Left ventricle myocardium inferior (tissue), 1 donor: Measurements from ENCODE around the gene CASZ1. TPM values are rescaled to one million over a fixed set of nuclear protein-coding genes. Genes with fewer than 3 reads are reported as not detected.

Experiments used
- DNase-seq: peaks from one replicate; pipeline ENCODE4 v3.0.0-alpha.2; 2020
- H3K27ac ChIP-seq: fragments of 200-600 bp; replicated peaks from 2 replicates; pipeline ENCODE4 v1.8.0; 2021
- H3K27me3 ChIP-seq: fragments of 200-600 bp; 2 replicates; pipeline ENCODE4 v1.8.0; 2021; ENCODE audit warnings: low read depth
- H3K36me3 ChIP-seq: fragments of 200-600 bp; 2 replicates; pipeline ENCODE4 v1.8.0; 2021
- H3K4me1 ChIP-seq: fragments of 200-600 bp; 2 replicates; pipeline ENCODE4 v1.8.0; 2021
- H3K4me3 ChIP-seq: fragments of 200-600 bp; 2 replicates; pipeline ENCODE4 v1.8.0; 2021; ENCODE audit warnings: mild to moderate bottlenecking, moderate library complexity
- H3K9me3 ChIP-seq: fragments of 200-600 bp; replicated peaks from 2 replicates; pipeline ENCODE4 v1.8.0; 2021
- intact Hi-C: fragments of 100-400 bp; cut with micrococcal nuclease; formaldehyde crosslinking; loops from one replicate; pipeline ENCODE4 v1.11.0; 2022
- total RNA-seq: library from RNA; stranded (reverse); fragmentation: NEBNext Ultra II Directional; extraction: Animal tissue kit (Norgen Biotek cat#: 25700); gene quantifications from one replicate; pipeline ENCODE4 v1.2.1, GENCODE V29; 2021
- TF ChIP-seq, protein P1 (sequence below): fragments of 200-600 bp; IDR thresholded peaks from 2 replicates; pipeline ENCODE4 v1.8.0; 2021; ENCODE audit warnings: antibody characterized with exemption, mild to moderate bottlenecking, borderline replicate concordance
- donor health status: DM: no; HTN: yes; CAD: no; lungs with severe emphysema.

Gene CASZ1
- total RNA-seq, 1 donor from 2014 or later, result 56.3 TPM

DNA sequence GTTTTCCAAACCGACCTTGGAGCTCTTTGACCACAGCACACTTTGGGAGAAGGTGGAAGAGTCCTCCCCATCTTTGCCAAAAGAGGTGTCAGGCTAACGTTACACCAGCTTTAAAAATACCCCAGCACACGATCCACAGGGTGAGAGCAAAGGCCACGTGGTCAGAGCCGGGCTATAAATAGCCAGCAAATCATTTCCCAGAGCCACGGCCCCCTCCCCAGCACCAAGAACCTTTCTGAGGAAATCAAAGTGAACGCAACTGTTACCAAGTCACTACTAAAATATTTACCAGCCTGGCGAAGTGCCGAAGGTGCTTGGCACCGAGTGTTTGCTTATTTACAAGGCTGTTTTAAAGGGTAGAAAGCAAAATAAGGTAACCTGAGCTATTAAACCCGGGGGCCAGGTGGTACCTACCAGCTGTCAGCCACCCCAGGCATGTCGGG, 72.4 kb downstream of the CASZ1 start:
- TF ChIP-seq, protein P1, sequence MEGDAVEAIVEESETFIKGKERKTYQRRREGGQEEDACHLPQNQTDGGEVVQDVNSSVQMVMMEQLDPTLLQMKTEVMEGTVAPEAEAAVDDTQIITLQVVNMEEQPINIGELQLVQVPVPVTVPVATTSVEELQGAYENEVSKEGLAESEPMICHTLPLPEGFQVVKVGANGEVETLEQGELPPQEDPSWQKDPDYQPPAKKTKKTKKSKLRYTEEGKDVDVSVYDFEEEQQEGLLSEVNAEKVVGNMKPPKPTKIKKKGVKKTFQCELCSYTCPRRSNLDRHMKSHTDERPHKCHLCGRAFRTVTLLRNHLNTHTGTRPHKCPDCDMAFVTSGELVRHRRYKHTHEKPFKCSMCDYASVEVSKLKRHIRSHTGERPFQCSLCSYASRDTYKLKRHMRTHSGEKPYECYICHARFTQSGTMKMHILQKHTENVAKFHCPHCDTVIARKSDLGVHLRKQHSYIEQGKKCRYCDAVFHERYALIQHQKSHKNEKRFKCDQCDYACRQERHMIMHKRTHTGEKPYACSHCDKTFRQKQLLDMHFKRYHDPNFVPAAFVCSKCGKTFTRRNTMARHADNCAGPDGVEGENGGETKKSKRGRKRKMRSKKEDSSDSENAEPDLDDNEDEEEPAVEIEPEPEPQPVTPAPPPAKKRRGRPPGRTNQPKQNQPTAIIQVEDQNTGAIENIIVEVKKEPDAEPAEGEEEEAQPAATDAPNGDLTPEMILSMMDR, result no peak
- H3K36me3 ChIP-seq, result no peaks in the 10 kb centered on the region
- DNase-seq, result peak; percentile 63
- H3K27ac ChIP-seq, result peak overlapping the region; percentile 94
- no peaks in the 10 kb centered on the region for H3K27me3 ChIP-seq
- no peaks in the 10 kb centered on the region for H3K9me3 ChIP-seq
- no peak overlapping the region for H3K4me3 ChIP-seq
- intact Hi-C loops, result no loop called here
- peaks cover 97% of the 10 kb centered on the region for H3K4me1 ChIP-seq

DNA sequence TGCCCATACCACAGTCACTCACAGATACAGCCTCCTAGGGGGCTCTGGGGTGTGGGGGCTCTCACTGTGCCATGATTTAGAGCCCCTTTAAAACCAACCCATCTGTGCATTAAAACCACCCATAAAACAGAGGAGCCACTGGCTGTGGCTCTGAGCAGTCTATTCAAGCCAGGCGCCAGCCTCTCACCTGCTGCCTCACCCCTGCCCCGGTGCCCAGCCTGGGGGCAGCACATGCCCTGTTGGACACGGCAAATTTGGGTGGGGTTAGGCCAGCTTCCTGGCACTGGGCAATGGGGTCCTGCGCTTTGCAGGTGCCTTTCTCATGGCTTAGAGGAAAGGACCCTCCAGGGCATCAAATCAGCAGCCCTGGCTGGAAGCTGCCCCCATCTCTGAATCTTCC, 73.1 kb downstream of the CASZ1 start:
- intact Hi-C loops, result no loop called here
- Histone ChIP-seq H3K27me3 (no peaks in the 10 kb centered on the region), H3K4me3 (no peak overlapping the region), H3K27ac (peak overlapping the region; percentile 94), H3K9me3 (no peaks in the 10 kb centered on the region), H3K4me1 (peaks cover 98% of the 10 kb centered on the region), H3K36me3 (no peaks in the 10 kb centered on the region)
- DNase-seq, result no peak
- TF ChIP-seq, protein P1, result no peak

GRCh38 chr1:10722803-10723202, 73.6 kb downstream of the CASZ1 start:
- H3K4me3 ChIP-seq, result no peak overlapping the region
- intact Hi-C loops, result no loop called here
- H3K27me3 ChIP-seq, result no peaks in the 10 kb centered on the region
- TF ChIP-seq, protein P1, result no peak
- H3K27ac ChIP-seq, result peak overlapping the region; percentile 94
- DNase-seq, result no peak
- no peaks in the 10 kb centered on the region for H3K9me3 ChIP-seq
- peaks cover 98% of the 10 kb centered on the region for H3K4me1 ChIP-seq
- no peaks in the 10 kb centered on the region for H3K36me3 ChIP-seq

GRCh38 chr1:10721381-10722321, 74.8 kb downstream of the CASZ1 start:
- Histone ChIP-seq H3K4me1 (peaks cover 98% of the 10 kb centered on the region), H3K9me3 (no peaks in the 10 kb centered on the region), H3K27ac (peak overlapping the region; percentile 94), H3K36me3 (no peaks in the 10 kb centered on the region), H3K27me3 (no peaks in the 10 kb centered on the region), H3K4me3 (no peak overlapping the region)
- intact Hi-C loops, result no loop called here
- TF ChIP-seq, protein P1, result no peak
- DNase-seq, result no peak

- TF ChIP-seq, protein P1, result no peak
- Histone ChIP-seq H3K9me3 (no peaks in the 10 kb centered on the region), H3K27ac (peak overlapping the region; percentile 94), H3K36me3 (no peaks in the 10 kb centered on the region), H3K4me3 (no peak overlapping the region), H3K27me3 (no peaks in the 10 kb centered on the region), H3K4me1 (peaks cover 94% of the 10 kb centered on the region)
- no peak for DNase-seq
- intact Hi-C loops, result no loop called here
Observed at GRCh38 chr1:10720635-10721034, 75.8 kb downstream of the CASZ1 start.
